Common myeloid progenitor, CD34-positive (primary cell): Measurements from ENCODE around the gene FOXO1.
A peak's percentile ranks its signal among the peaks of the same experiment; 100 is the strongest.

Source experiments
- CTCF ChIA-PET: fragments of 350-600 bp; sonication (Branson Sonifier 250); formaldehyde crosslinking; loops from one replicate; lab custom pipeline; 2021; ENCODE audit warnings: antibody characterized with exemption; lab: Charles Lee
- POLR2A ChIA-PET: fragments of 350-600 bp; sonication (Branson Sonifier 250); formaldehyde crosslinking; loops from one replicate; lab custom pipeline; 2021; ENCODE audit warnings: antibody characterized with exemption; lab: Charles Lee
- DNase-seq, 3 donors: peaks; one replicate each; pipeline versions ENCODE4 v3.0.0 to v3.0.0-alpha.2; 2013
- H3K27ac ChIP-seq, 2 experiments: 1 replicate in 1 of 2; 2 replicates in 1 of 2; pipeline ENCODE4 v1.7.0; 2013; ENCODE audit warnings: inconsistent platforms in 2 of 2, low read length in 2 of 2, mild to moderate bottlenecking in 2 of 2, low read depth in 1 of 2, moderate library complexity in 1 of 2; ENCODE audit not compliant: severe bottlenecking in 2 of 2, insufficient read depth in 1 of 2, poor library complexity in 1 of 2
- H3K27me3 ChIP-seq, 5 experiments: replicated peaks in 2 of 5; 1 replicate in 3 of 5; 2 replicates in 2 of 5; pipeline versions ENCODE4 v1.6.1 to v1.7.0; 2013; ENCODE audit warnings: low read length in 4 of 5, mild to moderate bottlenecking in 2 of 5, moderate library complexity in 2 of 5, inconsistent platforms in 1 of 5; ENCODE audit not compliant: insufficient read depth in 5 of 5, control insufficient read depth in 4 of 5
- H3K36me3 ChIP-seq, 4 experiments: 1 replicate in 2 of 4; 2 replicates in 2 of 4; pipeline versions ENCODE4 v1.6.1 to v1.7.0; 2013; ENCODE audit warnings: low read length in 3 of 4, control low read depth in 1 of 4, mild to moderate bottlenecking in 1 of 4; ENCODE audit not compliant: control insufficient read depth in 4 of 4, insufficient read depth in 4 of 4
- H3K4me1 ChIP-seq, 4 experiments: 1 replicate in 3 of 4; 2 replicates in 1 of 4; pipeline versions ENCODE4 v1.6.1 to v1.7.1; 2013; ENCODE audit warnings: low read length in 3 of 4, mild to moderate bottlenecking in 3 of 4, control low read depth in 1 of 4, inconsistent platforms in 1 of 4, moderate library complexity in 1 of 4; ENCODE audit not compliant: control insufficient read depth in 4 of 4, insufficient read depth in 4 of 4; ENCODE audit errors: control extremely low read depth in 1 of 4
- H3K4me3 ChIP-seq, 7 experiments: 1 replicate in 4 of 7; 2 replicates in 3 of 7; pipeline versions ENCODE4 v1.5.1 to v1.7.0; 2013; ENCODE audit warnings: mild to moderate bottlenecking in 7 of 7, low read length in 6 of 7, moderate library complexity in 6 of 7, inconsistent platforms in 2 of 7, low read depth in 2 of 7, control low read depth in 1 of 7; ENCODE audit not compliant: insufficient read depth in 4 of 7, control insufficient read depth in 1 of 7; ENCODE audit errors: extremely low read depth in 1 of 7
- H3K9me3 ChIP-seq, 5 experiments: 1 replicate in 4 of 5; 2 replicates in 1 of 5; pipeline versions ENCODE4 v1.6.1 to v1.7.1; 2013; ENCODE audit warnings: low read length in 4 of 5, mild to moderate bottlenecking in 2 of 5, inconsistent platforms in 1 of 5, low read depth in 1 of 5, moderate library complexity in 1 of 5; ENCODE audit not compliant: control insufficient read depth in 4 of 5, insufficient read depth in 2 of 5; ENCODE audit errors: control extremely low read depth in 1 of 5
- WGBS: methylation state at CpG from one replicate; pipeline ENCODE4 v1.1.5; 2013; ENCODE audit not compliant: insufficient coverage; 5-methylcytosine and 5-hydroxymethylcytosine counted together

FOXO1 gene

DNA sequence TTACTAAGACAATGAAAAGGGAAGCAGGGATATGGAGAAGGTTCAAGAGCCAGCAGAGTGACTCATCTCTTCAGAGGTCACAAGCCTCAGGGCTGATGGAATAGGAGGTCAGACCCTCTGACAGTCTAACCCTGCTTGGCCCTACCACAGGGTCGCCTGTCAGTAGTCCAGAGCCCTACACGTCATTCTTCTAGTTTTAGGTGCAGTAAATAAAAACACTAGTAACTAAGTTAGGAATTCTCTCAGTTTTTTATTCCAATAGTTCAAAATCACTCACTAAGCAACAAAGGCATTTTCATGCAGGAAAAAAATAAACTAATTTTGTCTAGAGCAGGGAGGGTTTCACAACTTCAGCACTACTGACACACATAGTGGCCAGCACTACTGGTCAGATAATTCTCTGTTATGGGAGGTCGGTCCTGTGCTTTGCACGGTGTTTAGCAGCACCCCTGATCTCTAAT lies 27.2 kb downstream of the FOXO1 start:
- 100% methylated on average over 1 of the region's 4 CpGs for WGBS
- peak in 2 of 3 donors; percentile 53 to 62 for DNase-seq
- H3K4me3 ChIP-seq: no peak overlapping the region
- no peaks in the 10 kb centered on the region for H3K36me3 ChIP-seq
- H3K4me1 ChIP-seq: peaks cover 9 to 31% (median 16%) of the 10 kb centered on the region in 4 experiments
- H3K27ac ChIP-seq: no peak overlapping the region
- POLR2A ChIA-PET: no interaction called here
- CTCF ChIA-PET: interaction anchor here (0.6 to 1.6 kb wide), 2 partner anchors 9 to 21 kb away, joined by 3 read pairs; no protein-coding TSS in a partner anchor
- H3K27me3 ChIP-seq: no peaks in the 10 kb centered on the region
- no peaks in the 10 kb centered on the region for H3K9me3 ChIP-seq

DNA sequence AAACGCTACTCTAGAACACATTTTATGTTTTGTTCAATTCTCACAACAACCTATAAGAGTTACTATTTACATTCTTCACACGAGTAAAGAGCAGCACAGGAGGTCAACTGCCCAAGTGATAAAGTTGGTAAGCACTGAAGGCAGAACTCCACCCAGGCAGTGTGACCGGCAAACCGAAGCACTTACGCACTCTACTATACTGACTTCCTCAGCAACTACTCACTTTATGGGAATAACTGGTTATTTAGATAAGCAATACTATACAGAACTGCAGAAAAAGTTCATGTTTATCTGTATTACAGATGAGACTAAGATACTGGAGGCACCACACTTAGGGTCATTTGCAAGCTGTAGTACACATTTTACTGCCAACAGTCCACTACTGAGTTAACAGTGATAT lies 28.8 kb downstream of the FOXO1 start:
- H3K27me3 ChIP-seq: no peaks in the 10 kb centered on the region
- H3K27ac ChIP-seq: no peak overlapping the region
- CTCF ChIA-PET: interaction anchor here (0.7 to 1.2 kb wide), 5 partner anchors 9 to 667 kb away, joined by 3 to 4 read pairs (median 3); no protein-coding TSS in a partner anchor
- no peaks in the 10 kb centered on the region for H3K9me3 ChIP-seq
- DNase-seq: no peak
- no peak overlapping the region for H3K4me3 ChIP-seq
- WGBS: 30% methylated on average over 2 of the region's 5 CpGs
- POLR2A ChIA-PET: no interaction called here
- H3K4me1 ChIP-seq: peaks cover 9 to 31% (median 16%) of the 10 kb centered on the region in 4 experiments
- no peaks in the 10 kb centered on the region for H3K36me3 ChIP-seq

DNA sequence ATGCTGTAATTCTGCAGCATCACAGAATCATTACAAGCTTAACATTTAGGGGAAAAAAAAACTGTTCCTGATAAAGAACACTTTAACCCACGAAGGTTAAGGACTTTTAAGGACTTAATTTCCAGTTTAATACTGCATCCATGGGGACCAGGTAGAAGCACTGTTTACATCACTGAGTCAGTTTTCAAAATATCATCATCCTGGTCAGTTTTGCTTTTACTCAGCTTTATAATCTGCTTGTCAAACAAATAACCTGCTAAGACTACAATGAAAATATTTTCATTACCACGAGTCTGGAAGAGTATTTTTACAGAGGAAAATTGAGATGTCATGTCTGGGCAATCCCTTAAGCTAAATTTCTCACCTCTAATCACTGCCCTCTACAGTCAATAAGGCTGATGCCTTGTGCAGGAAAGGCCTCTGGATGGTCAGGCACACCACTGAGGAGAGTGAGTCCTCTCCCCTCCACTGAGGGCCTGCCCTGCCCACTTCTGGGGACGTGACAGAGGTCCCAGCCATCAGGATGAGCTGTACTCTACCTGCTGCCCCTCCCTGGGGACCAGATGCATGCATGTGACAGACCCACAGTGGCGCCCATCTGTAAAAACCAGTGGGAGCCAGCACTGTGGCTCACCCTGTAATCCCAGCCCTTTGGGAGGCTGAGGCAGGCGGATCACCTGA lies 31.0 kb downstream of the FOXO1 start:
- H3K9me3 ChIP-seq: no peaks in the 10 kb centered on the region
- H3K27me3 ChIP-seq: no peaks in the 10 kb centered on the region
- H3K4me1 ChIP-seq: peaks cover 9 to 27% (median 16%) of the 10 kb centered on the region in 4 experiments
- DNase-seq: no peak
- H3K27ac ChIP-seq: no peak overlapping the region
- 84% methylated on average over 4 of the region's 5 CpGs for WGBS
- ChIA-PET CTCF (interaction anchor here (1.3 kb wide), 1 partner anchor 12 kb away, joined by 4 read pairs; no protein-coding TSS in a partner anchor), POLR2A (no interaction called here)
- no peaks in the 10 kb centered on the region for H3K36me3 ChIP-seq
- H3K4me3 ChIP-seq: no peak overlapping the region

DNA sequence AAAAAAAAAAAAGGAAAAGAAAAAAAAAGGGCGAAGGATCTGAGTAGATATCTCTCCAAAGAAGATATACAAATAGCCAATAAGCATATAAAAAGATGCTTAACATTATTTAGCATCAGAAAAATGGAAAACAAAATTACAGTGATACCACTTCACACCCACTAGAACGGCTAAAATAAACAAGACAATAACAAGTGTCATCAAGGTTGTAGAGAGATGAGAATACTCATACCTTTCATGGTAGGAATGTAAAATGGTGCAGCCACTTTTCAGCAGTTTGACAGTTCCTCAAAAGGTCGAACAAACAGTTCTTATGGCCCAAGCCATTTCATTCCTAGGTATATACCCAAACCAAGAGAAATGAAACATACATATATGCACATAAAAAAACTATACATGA lies 33.5 kb downstream of the FOXO1 start:
- ChIA-PET CTCF (no interaction called here), POLR2A (no interaction called here)
- H3K27me3 ChIP-seq: no peaks in the 10 kb centered on the region
- no peak for DNase-seq
- no peaks in the 10 kb centered on the region for H3K36me3 ChIP-seq
- WGBS: no CpG with 5 or more reads among the region's 3 CpGs
- no peak overlapping the region for H3K4me3 ChIP-seq
- no peak overlapping the region for H3K27ac ChIP-seq
- peaks cover 11 to 22% (median 21%) of the 10 kb centered on the region in 4 experiments for H3K4me1 ChIP-seq
- H3K9me3 ChIP-seq: no peaks in the 10 kb centered on the region

DNA sequence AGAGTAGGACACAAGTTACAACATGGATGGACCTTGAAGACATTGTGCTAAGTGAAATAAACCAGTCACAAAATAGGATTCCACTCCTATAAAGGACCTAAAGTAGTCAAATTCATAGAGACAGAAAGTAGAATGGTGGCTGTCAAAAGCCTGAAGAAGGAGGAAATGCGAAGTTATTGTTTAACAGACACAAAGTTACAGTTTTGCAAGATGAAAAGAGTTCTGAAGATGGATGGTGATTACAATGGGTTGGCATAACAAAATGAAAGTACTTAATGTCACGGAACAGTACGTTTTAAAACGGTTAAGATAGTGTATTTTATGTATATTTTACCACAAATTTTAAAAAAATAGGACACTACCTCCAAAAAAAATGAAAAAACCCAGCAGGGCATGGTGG lies 34.8 kb downstream of the FOXO1 start:
- no peak for DNase-seq
- POLR2A ChIA-PET: no interaction called here
- H3K36me3 ChIP-seq: no peaks in the 10 kb centered on the region

DNA sequence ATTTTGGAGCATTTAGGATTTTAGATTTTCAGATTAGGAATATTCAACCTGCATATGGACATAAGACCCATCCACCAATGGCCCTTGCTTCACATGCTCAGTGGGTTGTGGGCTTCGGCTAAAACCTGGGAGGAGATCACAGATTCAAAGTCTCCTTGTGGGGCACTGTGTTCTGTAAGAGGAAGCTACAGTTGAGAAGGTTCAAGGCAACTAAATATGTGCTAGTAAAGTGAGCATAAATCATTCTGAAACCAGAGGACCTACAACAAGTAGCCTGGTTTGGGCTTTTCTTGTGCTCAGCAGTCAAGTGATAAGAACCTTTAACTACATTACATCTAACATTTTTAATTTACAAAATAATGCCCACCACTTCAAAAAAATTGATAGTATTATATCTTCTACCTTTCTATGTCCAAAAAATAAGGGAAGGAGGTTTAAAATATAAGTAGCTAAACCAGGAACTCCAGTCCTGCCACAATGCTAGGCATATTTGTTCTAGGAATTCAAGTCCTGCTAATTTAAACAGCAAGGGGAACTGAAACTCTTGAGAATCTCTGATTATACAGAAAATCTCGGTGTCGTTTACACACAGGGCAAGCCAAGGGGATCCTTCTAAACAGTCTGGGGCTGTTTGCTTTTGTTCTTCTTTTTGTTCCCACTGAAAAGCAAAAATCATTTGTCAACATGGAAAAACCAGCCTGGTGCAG lies 36.6 kb downstream of the FOXO1 start:
- Histone ChIP-seq H3K36me3 (no peaks in the 10 kb centered on the region), H3K4me3 (peak overlapping the region in 1 of 7 experiments; percentile 45), H3K27me3 (no peaks in the 10 kb centered on the region), H3K27ac (no peak overlapping the region), H3K9me3 (no peaks in the 10 kb centered on the region), H3K4me1 (peaks cover 10 to 37% (median 26%) of the 10 kb centered on the region in 4 experiments)
- CTCF ChIA-PET: interaction anchor here (1.1 kb wide), 1 partner anchor 36 kb away, joined by 3 read pairs; no protein-coding TSS in a partner anchor
- peak in 2 of 3 donors; percentile 50 to 64 for DNase-seq
- 3% methylated on average over 3 of the region's 3 CpGs for WGBS
- POLR2A ChIA-PET: no interaction called here

More for the DNA sequence above, 34.8 kb downstream of the FOXO1 start:
- Histone ChIP-seq H3K4me3 (no peak overlapping the region), H3K27ac (no peak overlapping the region), H3K27me3 (no peaks in the 10 kb centered on the region), H3K9me3 (no peaks in the 10 kb centered on the region), H3K4me1 (peaks cover 4 to 21% (median 17%) of the 10 kb centered on the region in 4 experiments)
- 100% methylated on average over 1 of the region's 4 CpGs for WGBS
- CTCF ChIA-PET: no interaction called here

DNA sequence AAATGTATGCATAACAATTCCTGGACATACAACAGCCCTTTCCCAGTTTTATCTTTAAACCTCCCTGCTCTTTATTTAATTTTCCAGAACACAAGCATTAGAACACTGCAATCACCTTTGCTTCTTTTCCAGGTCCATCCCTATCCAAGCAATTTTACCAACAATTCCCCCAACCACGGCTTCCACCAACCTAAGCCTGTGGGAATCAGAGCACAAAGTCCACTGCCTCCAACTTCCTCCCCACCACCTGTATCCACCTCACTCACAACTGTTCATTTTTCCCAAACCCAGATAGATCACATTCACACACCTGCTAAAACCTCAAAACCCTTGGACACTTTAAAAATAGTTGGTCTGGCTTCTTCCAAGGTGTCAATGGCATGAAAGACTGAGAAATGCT lies 39.5 kb downstream of the FOXO1 start:
- H3K4me1 ChIP-seq: peaks cover 10 to 45% (median 31%) of the 10 kb centered on the region in 4 experiments
- no peak for DNase-seq
- WGBS: 100% methylated on average over 1 of the region's 1 CpG
- ChIA-PET CTCF (interaction anchor here (1.1 kb wide), 1 partner anchor 33 kb away, joined by 3 read pairs; no protein-coding TSS in a partner anchor), POLR2A (no interaction called here)
- no peaks in the 10 kb centered on the region for H3K9me3 ChIP-seq
- no peaks in the 10 kb centered on the region for H3K36me3 ChIP-seq
- no peak overlapping the region for H3K27ac ChIP-seq
- H3K4me3 ChIP-seq: no peak overlapping the region
- H3K27me3 ChIP-seq: no peaks in the 10 kb centered on the region
